Left ventricle myocardium inferior (tissue), 1 donor: ENCODE results near the gene ABCG2. TPM values are rescaled to one million over a fixed set of nuclear protein-coding genes. Genes with fewer than 3 reads are reported as not detected.

Source experiments
- DNase-seq: peaks from one replicate; pipeline ENCODE4 v3.0.0-alpha.2; 2020
- H3K27ac ChIP-seq: fragments of 200-600 bp; replicated peaks from 2 replicates; pipeline ENCODE4 v1.8.0; 2021
- H3K27me3 ChIP-seq: fragments of 200-600 bp; 2 replicates; pipeline ENCODE4 v1.8.0; 2021; ENCODE audit warnings: low read depth
- H3K36me3 ChIP-seq: fragments of 200-600 bp; 2 replicates; pipeline ENCODE4 v1.8.0; 2021
- H3K4me1 ChIP-seq: fragments of 200-600 bp; 2 replicates; pipeline ENCODE4 v1.8.0; 2021
- H3K4me3 ChIP-seq: fragments of 200-600 bp; 2 replicates; pipeline ENCODE4 v1.8.0; 2021; ENCODE audit warnings: mild to moderate bottlenecking, moderate library complexity
- H3K9me3 ChIP-seq: fragments of 200-600 bp; replicated peaks from 2 replicates; pipeline ENCODE4 v1.8.0; 2021
- intact Hi-C: fragments of 100-400 bp; cut with micrococcal nuclease; formaldehyde crosslinking; loops from one replicate; pipeline ENCODE4 v1.11.0; 2022
- total RNA-seq: library from RNA; stranded (reverse); fragmentation: NEBNext Ultra II Directional; extraction: Animal tissue kit (Norgen Biotek cat#: 25700); gene quantifications from one replicate; pipeline ENCODE4 v1.2.1, GENCODE V29; 2021
- TF ChIP-seq, protein P1 (sequence below): fragments of 200-600 bp; IDR thresholded peaks from 2 replicates; pipeline ENCODE4 v1.8.0; 2021; ENCODE audit warnings: antibody characterized with exemption, mild to moderate bottlenecking, borderline replicate concordance
- donor health status: DM: no; HTN: yes; CAD: no; lungs with severe emphysema.

Gene ABCG2
- total RNA-seq, 1 donor from 2014 or later: 1.6 TPM

- no peaks in the 10 kb centered on the region for H3K9me3 ChIP-seq
- intact Hi-C loops: no loop called here
- no peaks in the 10 kb centered on the region for H3K36me3 ChIP-seq
- H3K4me1 ChIP-seq: peaks cover 16% of the 10 kb centered on the region
- H3K27me3 ChIP-seq: no peaks in the 10 kb centered on the region
- DNase-seq: no peak
- H3K4me3 ChIP-seq: no peak overlapping the region
- H3K27ac ChIP-seq: no peak overlapping the region
- TF ChIP-seq, protein P1, sequence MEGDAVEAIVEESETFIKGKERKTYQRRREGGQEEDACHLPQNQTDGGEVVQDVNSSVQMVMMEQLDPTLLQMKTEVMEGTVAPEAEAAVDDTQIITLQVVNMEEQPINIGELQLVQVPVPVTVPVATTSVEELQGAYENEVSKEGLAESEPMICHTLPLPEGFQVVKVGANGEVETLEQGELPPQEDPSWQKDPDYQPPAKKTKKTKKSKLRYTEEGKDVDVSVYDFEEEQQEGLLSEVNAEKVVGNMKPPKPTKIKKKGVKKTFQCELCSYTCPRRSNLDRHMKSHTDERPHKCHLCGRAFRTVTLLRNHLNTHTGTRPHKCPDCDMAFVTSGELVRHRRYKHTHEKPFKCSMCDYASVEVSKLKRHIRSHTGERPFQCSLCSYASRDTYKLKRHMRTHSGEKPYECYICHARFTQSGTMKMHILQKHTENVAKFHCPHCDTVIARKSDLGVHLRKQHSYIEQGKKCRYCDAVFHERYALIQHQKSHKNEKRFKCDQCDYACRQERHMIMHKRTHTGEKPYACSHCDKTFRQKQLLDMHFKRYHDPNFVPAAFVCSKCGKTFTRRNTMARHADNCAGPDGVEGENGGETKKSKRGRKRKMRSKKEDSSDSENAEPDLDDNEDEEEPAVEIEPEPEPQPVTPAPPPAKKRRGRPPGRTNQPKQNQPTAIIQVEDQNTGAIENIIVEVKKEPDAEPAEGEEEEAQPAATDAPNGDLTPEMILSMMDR: no peak
Measured at GRCh38 chr4:88090898-88091297, 67.5 kb downstream of the ABCG2 start.

- peaks cover 16% of the 10 kb centered on the region for H3K4me1 ChIP-seq
- H3K27me3 ChIP-seq: no peaks in the 10 kb centered on the region
- no peak overlapping the region for H3K4me3 ChIP-seq
- TF ChIP-seq, protein P1: no peak
- no peak for DNase-seq
- H3K27ac ChIP-seq: no peak overlapping the region
- peaks cover 6% of the 10 kb centered on the region for H3K9me3 ChIP-seq
- no peaks in the 10 kb centered on the region for H3K36me3 ChIP-seq
- intact Hi-C loops: no loop called here
Measured at GRCh38 chr4:88087004-88087403, 71.4 kb downstream of the ABCG2 start.

DNA sequence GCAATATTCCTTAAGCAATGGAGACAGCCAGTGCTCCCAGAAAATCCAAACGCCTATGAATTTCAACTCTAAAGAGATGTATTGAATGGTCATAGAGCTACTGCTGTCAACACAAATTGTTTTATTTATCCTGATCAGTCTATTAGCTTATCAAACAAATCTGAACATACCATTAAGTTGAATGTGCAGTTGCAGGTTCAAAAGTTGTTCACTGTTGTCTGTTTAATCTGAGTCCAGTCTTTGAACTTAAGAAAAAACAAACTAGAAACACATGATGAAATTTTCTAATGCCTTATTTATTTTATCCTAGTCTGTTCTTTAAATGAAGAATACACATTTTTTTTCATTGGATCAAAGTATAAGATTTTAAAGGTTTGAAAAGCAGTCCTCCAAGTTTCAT is 77.8 kb downstream of the ABCG2 start:
- Histone ChIP-seq H3K9me3 (peaks cover 6% of the 10 kb centered on the region), H3K4me3 (no peak overlapping the region), H3K36me3 (peaks cover 35% of the 10 kb centered on the region), H3K27me3 (no peaks in the 10 kb centered on the region), H3K27ac (no peak overlapping the region), H3K4me1 (no peaks in the 10 kb centered on the region)
- TF ChIP-seq, protein P1: no peak
- intact Hi-C loops: no loop called here
- no peak for DNase-seq

DNA sequence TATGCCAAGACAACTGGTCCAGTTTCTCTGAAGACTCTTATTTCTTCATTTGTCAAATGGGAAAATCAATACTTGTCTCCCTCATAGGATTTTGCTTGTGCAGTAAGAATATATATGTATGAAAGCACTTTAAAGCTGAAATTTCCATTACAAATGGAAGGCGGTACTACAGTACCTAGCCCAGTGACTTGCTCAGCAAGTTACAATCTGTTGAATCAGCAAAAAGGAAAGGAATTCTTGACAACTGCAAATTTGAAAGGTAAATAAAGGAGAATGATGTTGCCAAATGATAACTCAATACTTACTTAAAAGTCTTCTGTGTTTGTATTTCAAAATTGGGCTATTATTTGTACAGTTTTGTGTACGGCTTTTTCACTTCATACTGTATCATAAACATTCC is 79.9 kb downstream of the ABCG2 start:
- Histone ChIP-seq H3K4me1 (no peaks in the 10 kb centered on the region), H3K9me3 (no peaks in the 10 kb centered on the region), H3K36me3 (peaks cover 55% of the 10 kb centered on the region), H3K27me3 (no peaks in the 10 kb centered on the region), H3K4me3 (no peak overlapping the region), H3K27ac (no peak overlapping the region)
- intact Hi-C loops: no loop called here
- TF ChIP-seq, protein P1: no peak
- DNase-seq: no peak

DNA sequence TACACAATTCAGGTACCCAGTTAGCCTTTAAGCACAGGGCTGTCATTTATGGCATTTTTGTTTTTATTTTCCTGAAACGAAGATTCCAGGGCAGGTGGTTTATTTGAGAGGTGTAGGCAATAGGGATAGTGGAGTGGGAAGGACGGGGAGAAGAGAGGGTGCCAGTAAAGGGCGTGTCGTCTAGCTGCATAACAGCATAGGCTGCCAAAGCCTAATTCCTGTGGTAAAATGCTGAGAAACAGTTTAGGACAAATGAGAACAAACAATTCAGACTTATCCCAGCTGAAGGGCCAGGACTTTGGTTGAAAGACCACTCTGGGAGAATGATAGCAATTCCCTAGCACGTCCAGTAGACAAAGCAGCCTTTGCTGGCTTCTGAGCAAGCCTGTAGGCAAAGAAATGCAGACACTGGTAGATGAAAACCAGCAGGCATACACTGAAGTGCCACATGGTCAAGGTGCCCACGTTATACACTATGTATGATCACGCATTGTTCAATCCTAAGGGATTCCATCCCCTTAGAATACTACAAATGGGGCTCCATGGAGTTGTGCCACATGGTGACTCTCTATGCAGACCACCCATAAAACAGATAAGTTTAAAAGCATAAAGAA is 80.4 kb downstream of the ABCG2 start:
- no peaks in the 10 kb centered on the region for H3K4me1 ChIP-seq
- TF ChIP-seq, protein P1: no peak
- peaks cover 61% of the 10 kb centered on the region for H3K36me3 ChIP-seq
- intact Hi-C loops: no loop called here
- no peaks in the 10 kb centered on the region for H3K27me3 ChIP-seq
- no peak overlapping the region for H3K4me3 ChIP-seq
- H3K9me3 ChIP-seq: no peaks in the 10 kb centered on the region
- H3K27ac ChIP-seq: no peak overlapping the region
- no peak for DNase-seq
